DMS53 treated with DMSO at 0.1 percent for 48 hours (cell line): ENCODE results near the gene GSTM5.
"Not testable (repeated sequence)": the region's sequence is repeated elsewhere in the genome, so short reads cannot be mapped to it uniquely, and the experiment has no call there.

Experiments
- DNase-seq: peaks from one replicate; lab custom pipeline; 2025; ENCODE audit not compliant: unreplicated experiment; lab: John Stamatoyannopoulos, UW

Gene GSTM5

GRCh38 chr1:109760581-109761226, 48.7 kb downstream of the GSTM5 start:
- DNase-seq: no peak

GRCh38 chr1:109761227-109762038, 49.4 kb downstream of the GSTM5 start:
- no peak for DNase-seq

- no peak for DNase-seq
Observed at GRCh38 chr1:109762039-109762585, 50.1 kb downstream of the GSTM5 start.

- DNase-seq: no peak
Observed at GRCh38 chr1:109762821-109763645, 51.0 kb downstream of the GSTM5 start.

- DNase-seq: no peak
Observed at GRCh38 chr1:109763646-109764415, 51.8 kb downstream of the GSTM5 start, which contains the start of gene EPS8L3. Gene EPS8L3, minus strand, starts transcription at chr1:109763923. Its CDS starts 2,174 bp downstream, at chr1:109761749.

- no peak for DNase-seq
Observed at GRCh38 chr1:109764561-109765482, 52.8 kb downstream of the GSTM5 start.

GRCh38 chr1:109765483-109765815, 53.4 kb downstream of the GSTM5 start:
- DNase-seq: no peak

GRCh38 chr1:109765896-109766615, 54.0 kb downstream of the GSTM5 start:
- DNase-seq: no peak

GRCh38 chr1:109766991-109767636, 55.1 kb downstream of the GSTM5 start:
- DNase-seq: not testable (repeated sequence)
